SK-N-SH (cell line): ENCODE data around the gene AGAP1.
"Not testable (repeated sequence)": the region's sequence is repeated elsewhere in the genome, so short reads cannot be mapped to it uniquely, and the experiment has no call there.

Source experiments
- ELF1 ChIP-seq: IDR thresholded peaks from 2 replicates; pipeline ENCODE4 v1.4.0; 2012
- JUND ChIP-seq: IDR thresholded peaks from 2 replicates; pipeline ENCODE4 v1.4.0; 2012
- RAD21 ChIP-seq: IDR thresholded peaks from 2 replicates; pipeline ENCODE4 v1.6.1; 2012; ENCODE audit warnings: mild to moderate bottlenecking, low read length
- RFX5 ChIP-seq: IDR thresholded peaks from 2 replicates; pipeline ENCODE4 v1.6.1; 2012; ENCODE audit warnings: mild to moderate bottlenecking, improper control_type of control experiment, low read length
- SIN3A ChIP-seq: IDR thresholded peaks from 2 replicates; pipeline ENCODE4 v1.6.1; 2012; ENCODE audit warnings: low read depth, mild to moderate bottlenecking, low read length, moderate library complexity, borderline replicate concordance
- YY1 ChIP-seq: IDR thresholded peaks from 2 replicates; pipeline ENCODE4 v1.4.0; 2012; ENCODE audit warnings: low read depth, mild to moderate bottlenecking
- TF ChIP-seq, protein P1 (sequence below): fragments of 200-600 bp; sonication (generic); IDR thresholded peaks from 2 replicates; pipeline ENCODE4 v1.6.1; 2017; ENCODE audit warnings: antibody characterized with exemption, mild to moderate bottlenecking, moderate library complexity

DNA sequence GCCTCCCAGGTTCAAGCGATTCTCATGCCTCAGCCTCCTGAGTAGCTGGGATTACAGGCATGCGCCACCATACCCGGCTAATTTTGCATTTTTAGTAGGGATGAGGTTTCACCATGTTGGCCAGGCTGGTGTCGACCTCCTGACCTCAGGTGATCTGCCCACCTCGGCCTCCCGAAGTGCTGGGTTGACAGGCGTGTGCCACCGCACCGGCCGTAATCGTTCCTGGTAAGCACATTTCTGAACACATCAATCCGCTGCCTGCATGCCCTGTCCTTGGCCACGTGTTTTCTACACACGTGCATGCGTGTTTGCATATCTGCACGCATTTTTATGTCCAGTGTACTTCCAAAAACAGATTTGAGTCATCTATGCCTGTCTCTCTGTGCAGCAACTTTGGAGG, 597.0 kb downstream of the AGAP1 start:
- TF ChIP-seq, protein P1, sequence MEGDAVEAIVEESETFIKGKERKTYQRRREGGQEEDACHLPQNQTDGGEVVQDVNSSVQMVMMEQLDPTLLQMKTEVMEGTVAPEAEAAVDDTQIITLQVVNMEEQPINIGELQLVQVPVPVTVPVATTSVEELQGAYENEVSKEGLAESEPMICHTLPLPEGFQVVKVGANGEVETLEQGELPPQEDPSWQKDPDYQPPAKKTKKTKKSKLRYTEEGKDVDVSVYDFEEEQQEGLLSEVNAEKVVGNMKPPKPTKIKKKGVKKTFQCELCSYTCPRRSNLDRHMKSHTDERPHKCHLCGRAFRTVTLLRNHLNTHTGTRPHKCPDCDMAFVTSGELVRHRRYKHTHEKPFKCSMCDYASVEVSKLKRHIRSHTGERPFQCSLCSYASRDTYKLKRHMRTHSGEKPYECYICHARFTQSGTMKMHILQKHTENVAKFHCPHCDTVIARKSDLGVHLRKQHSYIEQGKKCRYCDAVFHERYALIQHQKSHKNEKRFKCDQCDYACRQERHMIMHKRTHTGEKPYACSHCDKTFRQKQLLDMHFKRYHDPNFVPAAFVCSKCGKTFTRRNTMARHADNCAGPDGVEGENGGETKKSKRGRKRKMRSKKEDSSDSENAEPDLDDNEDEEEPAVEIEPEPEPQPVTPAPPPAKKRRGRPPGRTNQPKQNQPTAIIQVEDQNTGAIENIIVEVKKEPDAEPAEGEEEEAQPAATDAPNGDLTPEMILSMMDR: not testable (repeated sequence)
- TF ChIP-seq RFX5, SIN3A, RAD21, YY1, ELF1, JUND: not testable (repeated sequence)
